Measurements from ENCODE around the gene ZMYND19.
A peak's percentile ranks its signal among the peaks of the same experiment; 100 is the strongest.
"Not testable (repeated sequence)": the region's sequence is repeated elsewhere in the genome, so short reads cannot be mapped to it uniquely, and the experiment has no call there.

ZMYND19 gene

GRCh38 chr9:137586854-137587253 is 3.5 kb downstream of the ZMYND19 start:
- no peak for DNase-seq

DNA sequence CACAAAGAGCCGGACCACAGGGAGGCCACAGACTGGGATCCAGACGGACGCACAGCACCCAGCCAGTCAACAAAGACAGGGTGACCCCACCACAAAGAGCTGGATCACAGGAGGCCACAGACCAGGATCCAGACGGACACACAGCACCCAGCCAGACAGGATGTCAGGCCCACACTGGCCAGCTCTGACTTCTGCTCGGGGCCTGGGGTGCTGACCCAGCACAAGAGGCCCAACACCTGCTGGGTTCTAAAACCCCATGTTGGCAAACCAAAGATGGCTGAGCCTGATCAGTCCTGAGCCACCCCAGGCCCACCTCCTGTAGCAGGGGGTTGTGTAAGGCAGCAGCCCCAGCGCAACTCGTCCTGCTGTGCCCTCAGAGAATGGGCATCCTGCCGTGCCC is 6.4 kb downstream of the ZMYND19 start:
- DNase-seq, result no peak

- no peak for DNase-seq
Observed at GRCh38 chr9:137583347-137583746, 7.0 kb downstream of the ZMYND19 start.

DNA sequence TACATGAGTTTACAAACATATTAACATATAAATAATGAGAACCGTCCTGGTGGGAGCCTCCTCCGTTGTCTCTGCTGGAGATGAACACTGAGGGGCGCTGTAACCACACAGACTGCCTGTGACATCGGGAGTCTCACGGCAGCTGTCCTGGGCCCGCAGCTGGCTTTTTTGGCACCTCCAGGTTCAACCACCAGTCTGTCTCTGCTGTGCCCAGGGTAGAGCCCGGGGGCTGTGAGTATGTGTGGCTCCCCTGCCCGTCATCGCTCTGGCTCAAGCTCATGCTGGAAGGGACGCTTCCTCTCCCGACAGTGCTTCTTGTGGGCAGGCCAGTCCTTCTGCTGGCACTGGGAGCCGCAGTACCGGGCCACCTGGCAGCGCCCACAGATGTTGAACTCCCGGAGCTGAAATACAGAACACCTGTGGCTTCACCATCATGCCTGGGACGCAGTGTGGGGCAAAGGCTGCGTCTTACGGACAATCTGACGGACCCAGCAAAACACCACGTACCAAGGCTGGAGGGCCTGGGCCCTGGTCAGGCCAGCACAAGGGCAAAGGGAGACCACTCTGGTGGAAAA is 7.9 kb downstream of the ZMYND19 start:
- peak in 1 of 2 experiments; percentile 37 for DNase-seq

DNA sequence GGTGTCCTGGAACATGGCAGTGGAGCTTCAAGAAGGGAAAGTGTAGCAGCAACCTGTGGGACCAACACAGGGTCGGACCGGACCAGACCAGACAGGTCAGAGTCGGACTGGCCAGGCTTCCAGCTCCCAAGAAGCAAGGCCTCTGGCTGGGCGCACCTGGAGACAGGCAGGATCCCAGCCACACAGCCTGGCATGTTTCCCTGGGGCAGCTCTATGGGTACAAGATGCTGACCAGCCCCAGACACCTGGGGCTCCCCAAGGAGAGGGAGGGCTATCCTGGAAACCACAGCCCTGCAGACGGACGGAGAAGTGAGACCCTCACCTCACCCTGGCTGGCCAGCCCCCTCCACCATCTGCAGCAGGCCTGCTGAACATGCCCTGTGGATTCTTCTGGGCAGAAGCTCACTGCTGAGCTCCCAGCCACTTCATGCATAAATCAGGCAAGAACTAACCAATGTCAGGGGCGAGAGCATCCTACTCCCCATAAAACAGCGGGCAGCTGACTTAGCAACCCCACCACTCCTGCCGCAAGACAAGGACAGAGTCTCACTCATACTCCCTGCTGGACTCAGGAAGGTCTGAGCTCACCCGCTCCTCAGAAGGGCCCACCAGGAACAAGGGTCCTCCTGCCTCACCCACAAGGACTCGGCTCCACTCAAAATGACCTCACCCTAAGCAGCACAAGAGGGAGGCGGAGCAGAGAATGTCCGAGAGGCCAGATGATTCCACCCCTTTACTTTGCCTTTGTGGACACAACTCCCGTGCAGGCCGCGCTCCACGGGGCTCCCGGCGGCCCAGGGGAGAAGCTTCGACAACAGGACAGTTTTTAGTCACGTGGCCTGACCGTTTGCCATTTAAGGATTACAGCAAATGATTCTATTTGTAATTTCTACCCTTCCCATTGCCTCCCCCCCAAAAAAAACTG is 8.7 kb downstream of the ZMYND19 start:
- DNase-seq, result no peak

DNA sequence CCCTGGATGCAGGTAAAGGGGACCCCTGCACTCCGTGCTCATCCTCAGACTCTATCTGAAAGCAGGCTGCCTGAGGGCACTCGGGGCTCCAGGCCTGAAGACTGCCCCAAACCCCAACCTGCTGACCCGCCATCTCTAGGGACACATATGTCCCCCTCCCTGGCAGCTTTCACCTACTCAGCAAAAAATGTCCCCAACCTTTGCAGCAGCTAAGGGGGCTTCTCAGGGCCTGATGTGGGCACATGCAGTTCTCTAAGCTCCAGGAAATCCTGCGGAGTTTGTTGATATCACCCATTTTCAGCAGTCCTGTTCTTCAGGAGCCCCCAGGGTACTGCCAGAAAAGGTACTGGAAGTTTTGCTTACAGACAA is 9.4 kb downstream of the ZMYND19 start:
- no peak for DNase-seq

DNA sequence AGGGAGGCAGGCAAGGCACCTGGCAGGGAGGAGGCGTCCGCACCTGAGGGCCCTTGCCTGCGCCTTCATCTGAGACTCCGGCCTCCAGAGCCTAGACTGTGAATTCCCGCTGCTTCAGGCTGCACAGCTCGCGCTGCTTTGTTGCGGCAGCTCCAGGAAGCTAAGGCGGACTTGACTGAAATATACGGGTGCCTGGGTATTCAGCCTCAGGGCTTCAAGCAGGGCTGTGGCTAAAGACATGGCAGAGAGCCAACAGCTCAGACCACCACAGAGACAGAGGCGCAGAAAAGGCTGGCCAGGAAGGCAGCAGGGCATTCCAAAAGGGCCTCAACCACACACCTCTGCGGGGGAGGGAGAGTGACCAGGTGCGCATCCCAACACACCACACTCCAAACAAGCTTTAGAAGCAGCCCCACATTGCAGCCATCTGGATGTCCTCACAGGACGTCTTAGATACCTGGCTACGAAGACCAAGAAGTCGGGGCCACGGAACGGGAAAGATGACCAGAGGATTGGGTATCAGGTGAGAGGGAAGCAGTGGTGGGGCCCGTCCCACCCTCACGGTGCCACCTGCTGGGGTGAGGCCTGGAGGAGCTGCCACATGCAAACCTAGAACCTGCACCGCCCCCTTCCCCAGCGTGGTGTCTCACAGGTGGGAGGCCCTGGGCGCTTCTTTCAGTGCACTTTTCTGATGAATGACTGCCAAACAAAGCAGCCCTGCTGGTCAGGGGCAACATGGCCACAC is 9.9 kb downstream of the ZMYND19 start:
- no peak for DNase-seq

DNA sequence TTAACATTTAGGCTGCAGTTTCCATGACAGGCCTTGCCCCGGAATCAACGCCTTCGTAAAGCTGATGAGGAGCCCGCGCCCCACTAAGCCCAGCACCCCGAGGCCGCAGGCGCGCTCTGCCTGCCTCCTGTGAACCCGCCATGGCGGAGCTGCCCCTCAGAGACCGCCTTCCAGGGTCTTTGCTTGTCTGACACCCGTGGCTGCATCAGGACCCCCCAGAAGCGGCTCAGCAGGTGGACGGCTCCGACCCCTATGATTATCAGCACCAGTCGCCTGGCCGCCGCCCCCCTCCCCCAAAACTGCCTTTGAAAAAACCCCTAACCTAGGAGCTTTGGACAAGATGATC is 11.1 kb downstream of the ZMYND19 start:
- DNase-seq, result no peak

DNA sequence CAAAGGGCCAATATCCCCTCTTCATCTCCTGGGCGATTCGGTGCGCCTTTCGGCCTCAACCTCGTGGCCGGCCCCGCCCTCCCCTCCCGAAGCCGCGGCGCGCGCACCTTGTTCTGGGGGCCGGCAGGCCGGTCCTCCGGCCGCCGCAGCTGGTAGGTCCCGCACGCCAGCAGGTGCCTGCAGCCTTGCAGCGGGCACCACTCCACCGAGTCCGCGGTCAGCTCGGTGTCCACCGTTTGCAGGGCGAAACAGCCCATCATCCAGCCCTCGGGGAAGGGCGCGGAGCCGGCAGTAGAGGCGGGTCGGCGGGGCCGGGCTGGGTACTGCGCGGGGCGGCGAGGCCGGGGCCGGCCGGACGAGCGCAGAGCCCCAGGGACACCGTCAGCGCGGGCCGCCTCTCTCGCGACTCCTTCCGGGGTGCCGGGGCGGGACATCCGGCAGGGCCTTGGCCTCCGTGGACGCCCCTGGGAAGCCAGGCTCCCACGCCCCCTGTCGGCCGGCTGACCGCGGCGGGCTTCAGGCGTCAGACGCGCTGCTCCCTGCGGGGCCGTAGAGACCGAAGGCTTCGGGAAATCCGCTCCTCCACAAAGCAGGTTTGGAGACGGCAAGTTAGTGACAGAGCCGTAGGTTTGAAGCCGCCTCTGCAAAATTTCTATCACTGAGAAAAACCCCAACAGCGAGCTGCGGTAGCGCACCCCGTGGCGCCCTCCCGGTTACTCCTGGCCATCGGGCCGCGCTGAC is 11.6 kb downstream of the ZMYND19 start, which contains the start of gene DPH7:
Gene DPH7 (minus strand): TSS at position 408 of the 741 bp plus-strand sequence. CDS start 148 bp downstream, at position 260.
- DNase-seq, result peak; percentile 91 to 95

DNA sequence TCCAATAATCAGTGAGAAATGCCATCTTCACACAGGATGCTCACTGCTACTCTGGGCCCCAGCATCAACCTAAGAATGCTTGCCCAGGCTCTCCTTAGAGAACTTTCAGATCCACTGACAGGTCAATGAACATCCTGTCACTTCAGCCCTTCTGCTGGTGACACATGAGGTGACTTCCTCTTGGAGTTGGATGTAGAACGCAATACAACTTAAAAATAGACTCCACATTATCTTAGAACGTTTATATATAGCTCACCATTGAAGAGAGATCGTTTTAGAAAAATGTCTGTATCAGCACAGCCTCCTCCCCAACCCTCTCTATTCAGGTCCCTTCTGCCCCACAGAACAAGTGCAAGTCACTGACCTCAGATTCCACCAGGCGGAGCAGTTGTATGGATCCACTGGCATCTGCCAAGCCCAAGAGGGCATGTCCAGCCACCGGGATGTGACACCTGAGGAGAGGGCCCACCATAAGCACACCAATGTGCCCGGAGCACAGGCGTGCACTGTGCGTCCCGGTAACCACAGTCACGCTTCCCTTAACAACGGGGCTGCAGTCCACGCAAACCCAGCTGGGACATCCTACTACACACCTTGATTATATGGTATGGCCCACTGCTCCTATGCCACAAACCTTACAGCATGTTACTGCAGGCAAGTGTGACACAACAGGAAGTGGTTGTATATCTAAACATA is 14.4 kb downstream of the ZMYND19 start:
- no peak for DNase-seq

DNA sequence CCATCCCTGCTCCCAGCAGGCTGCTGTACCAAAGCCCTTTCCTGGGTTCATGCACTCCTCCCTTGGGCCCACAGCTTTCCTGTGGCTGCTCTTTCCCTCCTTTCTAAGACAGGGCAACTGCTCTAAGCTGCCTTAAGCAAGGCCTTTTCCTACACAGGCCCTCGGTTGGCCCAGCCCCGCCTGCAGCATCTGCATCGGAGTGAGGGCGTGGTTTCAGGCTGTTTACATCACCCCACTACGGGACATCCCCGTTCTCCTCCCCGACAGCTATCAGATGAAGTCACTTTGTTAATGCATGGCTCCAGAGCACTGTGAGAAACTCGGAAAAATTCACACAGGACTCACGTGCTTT is 15.0 kb downstream of the ZMYND19 start:
- no peak for DNase-seq

DNA sequence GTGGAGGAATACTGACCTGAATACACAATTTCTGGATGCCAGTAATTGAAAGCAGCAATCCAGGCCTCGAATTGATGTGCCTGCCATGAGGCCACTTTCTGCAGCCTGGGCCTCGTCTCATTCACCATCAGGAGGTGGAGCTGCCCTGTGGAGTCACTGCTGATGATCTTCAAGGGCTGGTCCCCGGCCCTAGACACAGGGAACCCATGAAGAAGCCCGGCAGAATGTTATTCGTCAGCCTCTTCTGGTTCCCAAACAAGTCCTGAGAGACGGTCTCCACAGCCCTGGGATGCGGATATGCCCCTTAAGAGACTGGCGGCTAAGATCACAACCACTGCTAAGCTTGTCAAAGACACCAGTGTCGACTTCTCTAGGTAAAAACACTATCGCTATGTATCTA is 16.1 kb downstream of the ZMYND19 start:
- no peak for DNase-seq

GRCh38 chr9:137570566-137570965 is 19.7 kb downstream of the ZMYND19 start:
- no peak for DNase-seq

GRCh38 chr9:137569609-137570203 is 20.6 kb downstream of the ZMYND19 start:
- no peak for DNase-seq

GRCh38 chr9:137568445-137568844 is 21.9 kb downstream of the ZMYND19 start:
- not testable (repeated sequence) for DNase-seq

- DNase-seq, result no peak
Observed at GRCh38 chr9:137564817-137565411, 25.4 kb downstream of the ZMYND19 start.

DNA sequence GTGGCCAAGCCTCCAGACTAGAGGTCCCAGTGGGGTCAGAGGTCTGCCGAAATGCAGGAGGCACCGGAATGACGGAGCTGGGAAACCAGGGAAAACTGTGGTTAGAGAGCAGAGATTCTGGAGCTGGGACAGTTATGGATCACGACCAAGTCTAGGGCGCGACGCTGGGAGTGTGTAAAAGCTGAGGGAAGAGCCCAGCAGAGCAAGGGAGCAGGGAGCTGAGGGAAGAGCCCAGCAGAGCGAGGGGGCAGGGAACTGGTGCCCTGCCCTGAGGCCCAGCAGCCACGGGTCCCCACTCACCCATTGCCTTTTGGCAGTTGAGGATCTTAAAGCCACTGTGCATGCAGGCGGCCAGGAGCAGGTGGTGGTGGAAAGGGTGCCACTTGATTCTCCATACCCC is 26.2 kb downstream of the ZMYND19 start:
- DNase-seq, result no peak

DNA sequence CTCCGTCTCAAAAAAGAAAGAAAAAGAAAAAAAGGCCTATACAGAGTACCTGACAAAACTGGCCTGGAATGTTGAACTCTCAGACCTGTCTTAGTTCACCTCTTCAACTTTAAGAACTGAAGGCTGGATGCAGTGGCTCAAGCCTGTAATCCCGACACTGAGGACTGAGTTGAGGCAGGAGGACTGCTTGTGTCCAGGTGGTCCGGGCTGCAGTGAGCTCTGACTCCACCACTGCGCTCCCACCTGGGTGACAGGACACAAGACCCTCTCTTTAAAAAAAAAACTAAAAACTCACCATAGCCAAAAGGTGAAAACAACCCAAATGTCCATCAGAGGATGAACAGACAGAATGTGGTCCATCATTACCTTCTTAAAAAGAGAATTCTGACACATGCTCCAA is 32.2 kb downstream of the ZMYND19 start:
- no peak for DNase-seq

GRCh38 chr9:137556069-137556838 is 34.1 kb downstream of the ZMYND19 start:
- DNase-seq, result no peak

DNA sequence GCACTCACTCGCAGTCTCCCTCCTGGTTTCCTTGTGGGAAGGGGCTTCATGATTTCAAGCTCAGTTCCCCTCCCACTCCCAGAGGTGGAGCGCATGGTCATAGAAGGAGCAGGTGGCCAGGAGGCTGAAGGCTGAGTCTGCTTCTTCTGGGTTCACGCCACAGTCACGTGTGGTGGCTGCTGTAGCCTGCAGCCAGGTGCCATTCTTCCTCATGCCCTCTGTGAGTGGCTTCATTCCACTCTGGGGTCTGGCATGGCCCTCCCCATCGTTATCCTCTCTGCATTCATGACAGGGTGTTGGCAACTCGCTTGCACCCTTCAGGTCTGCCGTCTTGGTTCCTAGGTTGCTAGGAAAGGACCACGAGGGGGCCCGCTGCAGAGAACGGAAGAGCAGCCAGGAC is 35.1 kb downstream of the ZMYND19 start:
- DNase-seq, result no peak

DNA sequence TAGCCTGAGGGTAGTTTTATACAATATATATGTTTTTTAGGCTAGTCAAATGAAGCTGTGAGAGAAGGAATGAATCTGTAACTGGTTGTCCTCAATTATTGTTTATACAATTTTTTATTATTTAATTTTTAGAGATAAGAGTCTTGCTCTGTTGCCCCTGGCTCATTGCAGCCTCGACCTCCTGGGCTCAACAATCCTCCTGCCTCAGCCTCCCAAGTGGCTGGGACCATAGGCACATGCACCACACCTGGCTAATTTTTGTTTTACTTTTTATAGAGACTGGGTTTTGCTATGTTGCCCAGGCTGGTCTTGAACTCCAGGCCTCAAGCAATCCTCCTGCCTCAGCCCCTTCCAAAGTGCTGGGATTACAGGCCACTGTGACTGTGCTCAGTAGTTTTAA is 36.0 kb downstream of the ZMYND19 start:
- no peak for DNase-seq

All from NCI-H524 (cell line).